Hepatocyte (in vitro differentiated cells): ENCODE data around the gene SMIM11. TPM values are rescaled to one million over a fixed set of nuclear protein-coding genes. Genes with fewer than 3 reads are reported as not detected.
A peak's percentile ranks its signal among the peaks of the same experiment; 100 is the strongest.

Experiments used
- DNase-seq: peaks from one replicate; pipeline ENCODE4 v3.0.0-alpha.2; 2016; ENCODE audit warnings: low spot score
- H2AFZ ChIP-seq: fragments of 200-600 bp; sonication (generic); 2 replicates; pipeline ENCODE4 v1.6.0; 2016; ENCODE audit warnings: antibody characterized with exemption, mild to moderate bottlenecking
- H3K27ac ChIP-seq: fragments of 200-600 bp; sonication (generic); 2 replicates; pipeline ENCODE4 v1.5.1; 2016; ENCODE audit warnings: mild to moderate bottlenecking
- H3K27me3 ChIP-seq: fragments of 200-600 bp; sonication (generic); 2 replicates; pipeline ENCODE4 v1.6.1; 2016
- H3K36me3 ChIP-seq: fragments of 200-600 bp; sonication (generic); replicated peaks from 2 replicates; pipeline ENCODE4 v1.5.1; 2016; ENCODE audit warnings: low read depth; ENCODE audit not compliant: insufficient read depth
- H3K4me1 ChIP-seq: fragments of 200-600 bp; sonication (generic); 2 replicates; pipeline ENCODE4 v1.5.1; 2016; ENCODE audit warnings: mild to moderate bottlenecking, moderate library complexity; ENCODE audit not compliant: insufficient read depth
- H3K4me2 ChIP-seq: fragments of 200-600 bp; sonication (generic); 2 replicates; pipeline ENCODE4 v1.6.0; 2016
- H3K4me3 ChIP-seq: fragments of 200-600 bp; sonication (generic); 2 replicates; pipeline ENCODE4 v1.5.1; 2016; ENCODE audit warnings: mild to moderate bottlenecking
- H3K79me2 ChIP-seq: fragments of 200-600 bp; sonication (generic); 2 replicates; pipeline ENCODE4 v1.6.0; 2017; ENCODE audit warnings: mild to moderate bottlenecking
- H3K9me2 ChIP-seq: fragments of 200-600 bp; sonication (generic); replicated peaks from 2 replicates; pipeline ENCODE4 v1.6.0; 2017; ENCODE audit warnings: mild to moderate bottlenecking; ENCODE audit not compliant: insufficient read depth
- H3K9me3 ChIP-seq: fragments of 200-600 bp; sonication (generic); 2 replicates; pipeline ENCODE4 v1.5.1; 2016; ENCODE audit warnings: low read depth, mild to moderate bottlenecking
- H4K20me1 ChIP-seq: fragments of 200-600 bp; sonication (generic); 2 replicates; pipeline ENCODE4 v1.6.0; 2016; ENCODE audit warnings: mild to moderate bottlenecking; ENCODE audit not compliant: insufficient read depth, poor library complexity, severe bottlenecking
- CTCF ChIP-seq: fragments of 200-600 bp; sonication (generic); IDR thresholded peaks from 2 replicates; pipeline ENCODE4 v1.5.1; 2016; ENCODE audit warnings: antibody characterized with exemption, mild to moderate bottlenecking; ENCODE audit not compliant: poor library complexity
- EZH2 ChIP-seq: fragments of 200-600 bp; sonication (generic); IDR thresholded peaks from 2 replicates; pipeline ENCODE4 v1.6.1; 2016; ENCODE audit warnings: antibody characterized with exemption, mild to moderate bottlenecking, borderline replicate concordance
- EZH2phosphoT487 ChIP-seq: fragments of 200-600 bp; sonication (generic); IDR thresholded peaks from one replicate; pipeline ENCODE4 v1.6.1; 2018; ENCODE audit warnings: antibody characterized with exemption, mild to moderate bottlenecking, low read depth, moderate library complexity; ENCODE audit not compliant: unreplicated experiment, severe bottlenecking
- WGBS: methylation state at CpG from one replicate; pipeline ENCODE4 v1.1.6; 2016; ENCODE audit warnings: low lambda C conversion rate; ENCODE audit errors: missing lambda C conversion rate; 5-methylcytosine and 5-hydroxymethylcytosine counted together
- polyA plus RNA-seq: library from polyadenylated mRNA; unstranded; fragments of >200 nt; fragmentation: Nextera tagmentation; extraction: Ambion mirVana; gene quantifications from 2 replicates; pipeline ENCODE4 v1.2.1, GENCODE V29; 2016
- total RNA-seq: library from RNA; depleted of rRNA; stranded (reverse); fragments of >200 nt; gene quantifications from 2 replicates; pipeline ENCODE4 v1.2.3, GENCODE V29; 2014

Gene SMIM11
- total and polyA plus RNA-seq, 2 experiments from 2014 or later = 2.7 to 6.6 TPM

GRCh38 chr21:34360488-34361241 is 14.6 kb upstream of the SMIM11 start:
- Histone ChIP-seq H4K20me1 (no peaks in the 10 kb centered on the region), H3K9me3 (no peaks in the 10 kb centered on the region), H3K4me3 (no peak overlapping the region), H3K9me2 (no peaks in the 10 kb centered on the region), H3K27ac (no peak overlapping the region), H3K4me2 (no peak overlapping the region), H2AFZ (no peak overlapping the region), H3K36me3 (no peaks in the 10 kb centered on the region), H3K4me1 (no peaks in the 10 kb centered on the region), H3K79me2 (no peaks in the 10 kb centered on the region), H3K27me3 (no peaks in the 10 kb centered on the region)
- 91% methylated on average over 12 of the region's 12 CpGs for WGBS
- TF ChIP-seq EZH2phosphoT487 = no peak
- TF ChIP-seq EZH2 = no peak
- no peak for TF ChIP-seq CTCF
- no peak for DNase-seq

GRCh38 chr21:34362136-34362444 is 13.2 kb upstream of the SMIM11 start:
- Histone ChIP-seq H3K4me2 (no peak overlapping the region), H3K4me1 (no peaks in the 10 kb centered on the region), H3K27me3 (no peaks in the 10 kb centered on the region), H4K20me1 (no peaks in the 10 kb centered on the region), H2AFZ (peak overlapping the region; percentile 25), H3K4me3 (no peak overlapping the region), H3K27ac (no peak overlapping the region), H3K36me3 (no peaks in the 10 kb centered on the region), H3K79me2 (no peaks in the 10 kb centered on the region), H3K9me3 (no peaks in the 10 kb centered on the region), H3K9me2 (no peaks in the 10 kb centered on the region)
- 22% methylated on average over 3 of the region's 3 CpGs for WGBS
- TF ChIP-seq EZH2 = no peak
- no peak for TF ChIP-seq EZH2phosphoT487
- no peak for TF ChIP-seq CTCF
- no peak for DNase-seq

- WGBS = 100% methylated on average over 3 of the region's 3 CpGs
- Histone ChIP-seq H4K20me1 (no peaks in the 10 kb centered on the region), H3K4me2 (no peak overlapping the region), H3K27ac (no peak overlapping the region), H3K9me2 (no peaks in the 10 kb centered on the region), H3K9me3 (no peaks in the 10 kb centered on the region), H3K79me2 (no peaks in the 10 kb centered on the region), H2AFZ (no peak overlapping the region), H3K4me3 (no peak overlapping the region), H3K27me3 (no peaks in the 10 kb centered on the region), H3K36me3 (no peaks in the 10 kb centered on the region), H3K4me1 (no peaks in the 10 kb centered on the region)
- no peak for DNase-seq
- TF ChIP-seq EZH2phosphoT487 = no peak
- no peak for TF ChIP-seq CTCF
- TF ChIP-seq EZH2 = no peak
Observed at GRCh38 chr21:34362670-34363069, 12.6 kb upstream of the SMIM11 start.
